NCI-H128 (cell line): ENCODE results near the gene INTS4.
"Not testable (repeated sequence)": the region's sequence is repeated elsewhere in the genome, so short reads cannot be mapped to it uniquely, and the experiment has no call there.

ENCODE experiments used
- DNase-seq: peaks from one replicate; lab custom pipeline; 2025; ENCODE audit not compliant: unreplicated experiment; lab: John Stamatoyannopoulos, UW

INTS4 gene

DNA sequence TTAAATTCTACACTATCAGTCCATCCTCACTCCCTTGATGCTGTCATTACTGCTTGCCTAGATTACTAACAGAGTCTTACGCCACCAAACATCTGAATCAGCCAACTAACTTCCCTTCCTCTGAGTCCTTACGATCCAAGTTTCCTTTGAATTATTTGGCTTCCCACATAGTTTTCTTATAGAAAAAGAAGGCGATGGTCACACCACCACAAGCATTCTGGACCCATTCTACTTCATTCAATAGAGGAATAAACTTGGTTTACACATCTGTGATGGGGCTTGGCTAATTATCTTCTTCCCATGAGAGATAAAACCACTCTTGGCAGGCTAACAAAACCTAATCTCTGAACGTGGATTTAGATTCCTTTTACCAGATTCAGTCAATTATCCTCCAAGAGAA, 35.0 kb downstream of the INTS4 start:
- DNase-seq: no peak

DNA sequence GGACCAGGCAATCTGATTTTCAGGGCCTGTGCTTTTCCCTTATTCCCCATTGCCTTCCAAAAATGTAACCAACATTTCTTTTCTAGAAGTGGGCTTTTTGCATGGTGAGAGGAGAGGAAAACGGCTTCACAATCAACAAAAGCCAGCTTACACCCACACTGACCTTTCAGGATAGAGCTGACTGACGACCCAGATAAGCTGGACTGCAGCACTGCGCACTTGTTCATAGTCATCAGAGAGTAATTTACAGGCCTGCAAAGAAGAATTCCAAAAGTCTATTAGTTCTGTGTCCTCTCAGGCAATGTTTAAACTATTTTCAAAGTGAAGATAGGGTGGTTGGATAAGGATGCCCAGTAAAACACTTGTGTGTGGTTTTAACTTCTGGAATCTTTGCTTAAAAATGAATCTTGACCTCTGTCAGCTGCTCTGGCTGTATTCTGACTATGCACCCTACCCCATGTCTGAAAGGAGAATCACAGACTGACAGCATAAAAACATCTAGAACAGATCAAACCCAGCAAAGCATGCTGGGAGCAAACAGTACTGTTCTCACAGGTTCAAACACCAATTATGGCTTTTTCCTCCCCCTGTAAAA, 35.8 kb downstream of the INTS4 start:
- DNase-seq: not testable (repeated sequence)

DNA sequence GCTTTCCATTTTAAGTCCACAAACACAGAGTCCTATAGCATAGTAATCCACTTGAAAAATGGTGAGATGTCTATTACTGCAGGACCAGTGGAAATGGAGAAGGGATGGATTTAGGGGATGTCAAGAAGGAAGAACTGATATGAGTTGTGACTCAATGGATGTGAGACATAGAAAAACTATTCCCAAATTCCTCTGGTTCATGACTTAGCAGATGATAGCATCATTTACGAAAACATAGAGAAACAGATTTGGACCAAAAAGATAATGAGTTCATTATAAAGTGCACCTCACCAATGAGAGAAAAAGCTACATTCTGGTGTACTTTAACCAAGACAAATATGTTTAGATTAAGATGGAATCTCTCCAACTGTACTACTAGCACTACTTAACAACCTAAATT, 51.2 kb downstream of the INTS4 start:
- DNase-seq: not testable (repeated sequence)

DNA sequence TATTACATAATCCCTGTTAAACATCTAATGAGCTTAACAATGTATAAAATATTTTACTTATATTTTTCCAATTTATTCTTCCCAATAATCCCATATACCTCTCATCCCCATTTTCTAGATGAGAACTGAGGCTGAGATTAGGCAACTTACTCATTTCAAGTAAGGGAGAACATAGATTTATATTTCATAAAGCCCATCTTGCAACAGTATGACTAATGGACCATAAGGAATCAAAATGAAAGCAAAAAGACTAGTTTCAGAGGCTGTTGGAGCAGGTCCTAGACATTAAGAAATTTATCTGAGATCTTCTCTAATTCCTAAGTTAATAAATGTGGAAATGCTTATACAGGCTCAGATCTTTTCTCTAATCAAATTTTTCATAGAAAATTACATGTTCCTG, 52.0 kb downstream of the INTS4 start:
- DNase-seq: not testable (repeated sequence)

DNA sequence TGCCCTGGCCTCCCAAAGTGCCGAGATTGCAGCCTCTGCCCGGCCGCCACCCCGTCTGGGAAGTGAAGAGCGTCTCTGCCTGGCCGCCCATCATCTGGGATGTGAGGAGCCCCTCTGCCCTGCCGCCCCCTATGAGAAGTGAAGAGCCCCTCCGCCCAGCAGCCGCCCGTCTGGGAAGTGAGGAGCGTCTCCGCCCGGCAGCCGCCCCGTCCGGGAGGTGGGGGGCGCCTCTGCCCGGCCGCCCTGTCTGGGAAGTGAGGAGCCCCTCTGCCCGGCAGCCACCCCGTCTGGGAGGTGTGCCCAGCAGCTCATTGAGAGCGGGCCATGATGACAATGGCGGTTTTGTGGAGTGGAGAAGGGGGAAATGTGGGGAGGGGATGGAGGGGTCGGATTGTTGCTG, 60.9 kb downstream of the INTS4 start:
- DNase-seq: not testable (repeated sequence)

DNA sequence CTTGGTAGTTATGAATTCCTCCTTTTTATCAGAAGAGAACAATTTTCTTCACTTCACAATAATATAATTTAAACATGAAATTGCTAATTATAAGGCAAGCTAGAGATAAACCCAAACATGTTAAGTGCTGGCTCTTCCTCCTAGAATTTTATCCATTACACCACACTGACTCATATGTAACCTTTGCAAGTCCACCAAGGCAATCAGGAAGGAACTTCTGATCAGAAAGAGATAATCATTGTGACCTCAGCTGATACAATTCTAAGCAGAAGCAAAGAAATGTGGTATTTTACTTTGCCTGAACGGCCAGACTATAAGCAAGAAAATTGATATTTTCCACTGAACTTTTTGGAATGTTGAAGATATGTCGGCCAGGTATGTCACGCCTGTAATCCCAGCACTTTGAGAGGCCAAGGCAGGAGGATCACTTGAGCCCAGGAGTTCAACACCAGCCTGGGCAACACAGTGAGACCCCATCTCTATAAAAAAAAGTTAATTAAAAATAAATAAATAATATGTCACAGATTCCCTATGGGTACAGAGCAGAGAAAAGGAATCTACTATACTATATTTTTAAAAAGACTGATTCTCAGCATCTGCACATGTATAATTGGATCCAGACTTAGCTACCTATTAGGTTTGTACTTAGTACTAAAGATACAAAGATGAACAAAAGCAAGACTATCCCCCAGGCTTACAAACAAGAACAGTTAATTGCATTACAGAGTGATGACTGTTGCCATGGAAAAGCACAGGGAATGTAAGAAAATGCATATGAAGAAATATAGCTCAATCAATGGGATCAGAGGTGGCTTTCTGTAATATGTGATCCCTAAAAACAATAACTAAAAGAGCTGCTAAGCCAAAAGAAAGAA, 63.9 kb downstream of the INTS4 start:
- not testable (repeated sequence) for DNase-seq

DNA sequence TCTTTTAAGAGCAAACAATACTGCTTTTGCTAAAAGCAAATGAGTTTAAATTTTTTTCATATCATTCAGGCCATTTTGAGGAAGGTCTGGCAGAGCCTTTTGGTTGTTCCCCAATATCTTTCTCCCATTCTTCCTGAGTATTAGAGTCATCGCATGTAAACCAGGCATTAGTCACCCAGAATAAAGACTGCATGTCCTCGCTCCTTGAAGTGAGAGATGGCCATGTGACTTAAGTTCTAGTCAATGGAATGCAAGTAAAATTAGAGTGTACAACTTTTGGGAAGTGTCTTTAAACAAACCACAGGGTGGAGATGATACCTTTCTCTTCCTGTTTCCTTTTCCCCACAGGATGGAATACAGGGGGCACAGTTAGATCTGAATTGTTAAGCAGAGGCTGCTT, 76.8 kb downstream of the INTS4 start:
- DNase-seq: not testable (repeated sequence)

DNA sequence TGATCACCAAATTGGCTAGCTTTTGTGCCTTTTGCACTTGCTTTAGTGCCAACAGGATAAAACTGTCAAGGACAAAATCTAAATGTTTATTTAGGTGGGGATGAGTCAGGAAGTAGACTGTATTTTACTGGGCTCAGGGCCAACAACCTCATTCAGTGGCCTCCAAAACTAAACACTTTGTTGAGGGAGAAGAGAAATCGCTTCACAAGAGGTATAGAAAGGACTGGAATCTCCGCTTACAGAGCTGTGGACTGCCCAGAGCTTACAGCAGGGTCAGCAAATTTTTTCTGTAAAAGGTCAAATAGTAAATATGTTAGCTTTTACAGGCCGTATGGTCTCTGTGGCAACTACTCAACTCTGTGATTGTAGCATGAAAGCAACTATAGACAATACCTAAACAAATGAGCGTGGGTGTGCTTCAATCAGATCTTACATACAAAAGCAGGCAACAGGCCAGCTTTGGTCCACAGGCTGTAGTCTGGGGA, 80.1 kb downstream of the INTS4 start:
- peak; percentile 37 for DNase-seq

DNA sequence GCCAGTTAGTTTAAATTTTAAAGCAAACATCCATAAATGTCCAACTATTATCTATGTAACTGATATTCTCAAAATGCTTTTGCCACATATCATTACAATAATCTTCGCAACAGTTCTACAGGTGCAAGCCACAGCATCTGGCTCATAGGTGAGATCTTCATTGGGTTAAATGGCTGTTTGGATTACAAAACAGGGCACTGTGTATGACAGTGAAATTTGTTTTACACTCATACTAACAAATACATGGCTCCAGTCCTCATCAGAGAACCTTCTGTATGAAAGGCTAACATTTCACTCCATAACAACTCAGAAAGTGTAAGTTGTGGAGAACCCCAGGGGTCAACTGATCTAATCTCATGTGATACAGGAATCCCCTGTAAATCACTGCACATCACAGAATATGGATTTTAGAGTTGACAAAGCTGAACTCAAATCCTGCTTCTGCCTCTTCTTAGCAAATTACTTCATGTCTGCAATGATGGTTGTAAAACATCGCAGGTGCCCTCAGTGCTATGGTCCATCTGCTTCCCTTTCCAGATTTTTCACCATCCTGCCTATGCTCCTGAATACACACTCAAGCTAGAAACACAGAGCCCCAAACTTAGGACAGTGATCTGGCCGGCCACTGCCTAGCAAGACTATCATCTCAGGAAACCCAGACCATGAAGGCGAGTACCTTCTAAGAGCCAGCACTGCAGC, 80.7 kb downstream of the INTS4 start:
- DNase-seq: not testable (repeated sequence)

DNA sequence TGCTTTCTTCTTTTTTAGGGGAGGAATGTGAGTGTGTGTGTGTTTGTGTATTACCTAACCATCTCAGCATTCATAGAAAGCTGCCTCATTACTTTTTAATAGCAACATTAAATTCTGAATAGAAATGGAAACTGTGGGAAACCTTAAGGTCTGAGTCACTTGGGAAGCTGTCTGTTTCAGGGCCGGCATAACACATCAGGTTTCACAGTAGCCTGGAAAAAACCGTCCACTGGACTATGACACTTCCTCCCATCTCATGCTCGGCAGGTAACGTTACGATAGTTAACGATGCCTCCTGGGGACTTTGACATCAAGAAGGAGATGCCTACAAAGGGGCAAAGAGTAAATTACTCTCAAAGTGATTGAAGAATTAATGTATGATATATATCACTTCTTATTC, 83.6 kb downstream of the INTS4 start:
- not testable (repeated sequence) for DNase-seq

DNA sequence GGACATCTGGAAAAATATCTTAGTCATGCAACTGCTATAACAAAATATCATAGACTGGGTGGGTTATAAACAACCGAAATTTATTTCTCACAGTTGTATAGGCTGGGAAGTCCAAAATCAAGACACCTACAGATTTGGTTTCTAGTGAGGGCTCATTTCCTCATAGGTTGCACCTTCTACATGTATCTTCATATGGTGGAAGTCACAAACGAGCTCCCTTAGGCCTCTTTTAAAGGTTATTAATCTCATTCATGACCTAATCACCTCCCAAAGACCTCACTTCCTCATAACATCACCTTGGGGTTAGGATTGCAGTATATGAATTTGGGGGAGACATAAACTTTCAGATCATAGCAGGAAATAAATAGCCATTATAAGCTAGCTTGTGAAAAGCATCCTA, 85.2 kb downstream of the INTS4 start:
- DNase-seq: no peak

DNA sequence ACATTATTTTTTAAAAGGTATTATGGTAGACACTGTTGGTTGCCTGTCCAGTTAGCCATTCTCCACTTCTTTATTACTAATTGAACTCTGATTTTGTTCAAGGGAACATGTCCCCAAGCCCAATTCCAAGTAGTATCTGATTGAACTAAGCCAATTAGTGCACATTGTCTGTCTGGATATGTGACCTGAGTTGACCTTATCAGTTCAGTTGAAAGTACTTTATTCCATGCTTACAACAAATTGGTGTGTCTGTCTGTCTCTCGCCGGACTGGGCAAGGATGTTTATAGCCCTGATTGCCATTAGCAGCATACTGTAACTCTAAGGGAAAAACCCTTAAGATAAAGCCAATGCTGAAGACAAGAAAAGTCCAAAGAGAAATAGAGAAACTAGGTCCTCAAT, 85.6 kb downstream of the INTS4 start:
- DNase-seq: no peak

DNA sequence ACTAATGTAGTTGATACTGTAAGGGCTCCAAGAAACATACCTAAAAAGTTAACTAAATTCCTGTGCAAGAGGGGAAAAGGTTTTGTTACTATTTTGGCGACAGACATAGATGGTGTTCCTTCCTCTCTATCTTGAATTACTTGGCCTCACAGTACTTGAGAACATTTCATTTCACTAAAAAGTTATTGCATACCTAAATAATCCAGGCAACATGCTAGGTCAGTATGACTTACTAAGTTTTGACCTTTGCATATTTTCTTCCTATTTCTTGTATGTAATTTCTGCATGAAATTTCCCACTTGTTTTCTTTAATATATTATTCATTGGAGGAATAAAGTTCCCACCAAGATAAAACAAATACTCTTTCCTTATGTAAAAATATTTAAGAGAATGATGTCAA, 99.5 kb downstream of the INTS4 start:
- not testable (repeated sequence) for DNase-seq

DNA sequence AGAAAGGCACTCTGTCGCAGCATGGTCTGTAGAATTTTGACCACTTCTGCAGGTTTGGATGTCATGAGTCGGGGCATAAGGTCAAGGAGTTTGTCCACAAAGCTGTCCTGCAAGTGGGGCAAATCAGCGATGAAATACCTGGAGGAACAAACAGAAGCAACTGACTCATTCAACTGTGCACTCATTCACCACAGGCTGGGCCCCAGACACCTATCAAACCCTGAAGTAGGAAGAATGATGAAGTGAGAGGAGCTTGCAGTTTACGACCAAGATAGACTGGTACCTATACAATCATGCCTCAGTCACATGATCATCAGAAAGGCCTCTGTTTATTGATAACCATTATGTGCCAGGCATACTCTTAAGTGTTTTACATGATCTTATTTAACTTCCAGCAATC, 102.8 kb downstream of the INTS4 start:
- not testable (repeated sequence) for DNase-seq

DNA sequence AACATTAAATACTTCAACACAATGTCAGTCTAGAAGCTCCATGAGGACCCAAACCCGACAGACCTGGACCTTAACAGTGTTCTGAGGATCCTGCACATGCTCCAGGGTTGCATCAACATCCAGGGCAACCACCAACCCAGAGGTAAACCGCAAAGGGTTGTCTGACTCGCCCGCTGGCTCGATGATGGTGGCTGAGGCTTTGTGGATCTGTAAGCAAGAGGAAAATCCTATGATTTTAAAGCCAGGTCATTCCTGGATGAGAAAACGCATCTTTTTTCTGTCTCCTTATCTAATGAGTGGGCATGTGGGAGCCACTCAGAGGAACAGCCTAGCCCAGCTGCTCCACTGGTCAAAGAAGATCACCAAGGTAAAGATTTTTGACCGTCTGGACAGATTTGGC, 103.2 kb downstream of the INTS4 start:
- not testable (repeated sequence) for DNase-seq

DNA sequence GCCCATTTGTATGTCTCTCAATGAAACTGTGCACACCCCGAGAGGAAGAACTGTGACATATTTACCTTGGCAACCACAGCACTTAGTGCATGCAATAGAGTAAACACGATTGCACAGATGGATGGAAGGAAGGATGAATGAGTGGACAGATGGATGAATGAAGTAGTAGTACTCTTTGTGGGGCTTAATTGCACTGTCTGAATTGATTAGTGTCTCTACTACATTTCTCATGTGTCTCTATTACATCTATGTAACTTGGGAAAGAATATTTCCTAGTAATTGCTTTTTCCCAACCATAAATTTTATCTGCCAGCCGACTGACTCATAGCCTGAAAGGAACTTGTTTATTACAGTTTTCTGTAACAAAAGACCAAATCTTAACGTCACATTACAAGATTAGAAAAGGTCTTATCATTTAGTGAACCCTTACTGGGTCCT, 103.8 kb downstream of the INTS4 start:
- DNase-seq: not testable (repeated sequence)

DNA sequence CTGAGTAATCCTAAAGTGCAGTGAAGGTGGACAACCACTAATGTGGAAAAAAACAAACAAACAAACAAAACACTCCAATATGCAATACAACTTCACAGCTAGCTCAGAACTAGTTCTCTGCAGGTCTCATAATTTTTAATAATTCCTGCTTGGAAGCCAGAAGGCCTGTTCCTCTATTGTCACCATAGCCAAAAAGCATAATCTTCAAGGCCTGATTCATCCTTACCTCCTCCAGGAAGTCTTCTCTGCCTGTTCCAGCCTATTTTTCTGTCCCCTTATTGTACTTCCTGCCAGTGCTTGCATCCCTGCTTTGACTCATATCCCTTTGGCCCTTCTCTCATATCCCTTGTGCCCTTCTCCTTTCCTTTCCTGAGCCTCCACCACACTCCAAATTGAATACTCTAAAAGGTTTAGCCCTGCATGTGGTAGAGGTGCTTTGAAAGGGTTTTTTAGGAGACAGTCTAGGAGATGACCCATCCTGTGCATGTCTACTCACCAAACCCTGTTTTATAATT, 104.3 kb downstream of the INTS4 start:
- not testable (repeated sequence) for DNase-seq

DNA sequence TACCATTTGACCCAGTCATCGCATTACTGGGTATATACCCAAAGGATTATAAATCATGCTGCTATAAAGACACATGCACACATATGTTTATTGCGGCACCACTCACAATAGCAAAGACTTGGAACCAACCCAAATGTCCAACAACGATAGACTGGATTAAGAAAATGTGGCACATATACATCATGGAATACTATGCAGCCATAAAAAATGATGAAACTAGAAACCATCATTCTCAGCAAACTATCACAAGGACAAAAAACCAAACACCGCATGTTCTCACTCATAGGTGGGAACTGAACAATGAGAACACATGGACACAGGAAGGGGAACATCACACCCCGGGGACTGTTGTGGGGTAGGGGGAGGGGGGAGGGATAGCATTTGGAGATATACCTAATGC, 105.4 kb downstream of the INTS4 start:
- DNase-seq: not testable (repeated sequence)

DNA sequence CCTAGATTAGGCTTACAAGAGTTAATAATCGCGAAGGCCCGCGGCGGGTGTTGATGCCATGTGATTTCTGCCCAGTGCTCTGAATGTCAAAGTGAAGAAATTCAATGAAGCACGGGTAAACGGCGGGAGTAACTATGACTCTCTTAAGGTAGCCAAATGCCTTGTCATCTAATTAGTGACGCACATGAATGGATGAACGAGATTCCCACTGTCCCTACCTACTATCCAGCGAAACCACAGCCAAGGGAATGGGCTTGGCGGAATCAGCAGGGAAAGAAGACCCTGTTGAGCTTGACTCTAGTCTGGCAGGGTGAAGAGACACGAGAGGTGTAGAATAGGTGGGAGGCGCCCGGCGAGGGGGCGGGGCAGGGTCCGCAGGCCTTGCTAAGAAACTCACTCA, 108.1 kb downstream of the INTS4 start:
- DNase-seq: no peak

DNA sequence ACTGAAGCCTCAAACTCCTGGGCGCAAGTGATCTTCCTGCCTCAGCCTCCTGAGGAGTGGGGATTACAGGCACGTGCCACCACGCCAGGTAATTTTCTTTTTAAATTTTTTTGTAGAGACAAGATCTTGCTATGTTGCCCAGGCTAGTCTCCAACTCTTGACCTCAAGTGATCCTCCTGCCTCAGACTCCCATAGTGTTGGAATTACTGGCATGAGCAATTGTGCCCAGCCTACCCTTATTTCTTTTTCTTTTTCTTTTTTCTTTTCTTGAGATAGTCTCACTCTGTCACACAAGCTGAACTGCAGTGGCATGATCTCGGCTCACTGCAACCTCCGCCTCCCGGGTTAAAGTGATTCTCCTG, 109.7 kb downstream of the INTS4 start:
- DNase-seq: no peak

DNA sequence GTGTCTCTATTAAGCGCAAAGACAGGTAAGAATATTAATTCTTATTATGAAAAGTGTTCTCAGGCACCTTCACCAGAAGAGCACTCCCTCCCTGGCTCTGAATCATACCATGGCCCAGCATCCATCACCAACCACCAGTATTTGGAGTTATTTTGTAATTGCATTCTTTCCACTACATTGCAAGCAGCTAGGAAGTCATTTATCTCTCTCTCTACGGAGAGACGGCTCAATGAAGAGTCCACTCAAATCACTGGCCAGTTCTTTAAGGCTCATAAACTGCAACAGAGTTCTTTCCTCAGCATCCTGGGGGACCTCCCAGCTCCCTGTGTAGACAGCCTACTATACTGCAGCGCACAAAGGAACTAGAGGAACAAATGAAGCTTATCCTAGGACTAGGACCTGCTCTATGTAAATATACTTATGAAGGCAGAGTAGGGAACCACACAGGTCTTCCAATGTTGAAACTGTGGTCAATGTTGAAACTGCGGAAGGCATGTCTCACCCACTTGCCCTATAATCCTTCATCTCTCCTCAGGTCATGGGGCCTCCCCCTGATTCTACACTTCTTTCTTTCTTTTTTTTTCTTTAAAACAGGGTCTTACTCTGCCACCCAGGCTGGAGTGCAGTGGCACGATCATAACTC, 110.2 kb downstream of the INTS4 start:
- DNase-seq: no peak
